NAMALWA (cell line): ENCODE measurements around the gene ALDOB.

Experiments used
- DNase-seq: peaks from one replicate; pipeline ENCODE4 v3.0.0-alpha.2; 2015; ENCODE audit warnings: low spot score

Gene ALDOB

GRCh38 chr9:101383361-101383760 is 52.2 kb downstream of the ALDOB start:
- no peak for DNase-seq

- no peak for DNase-seq
Observed at GRCh38 chr9:101381833-101382342, 53.7 kb downstream of the ALDOB start.

GRCh38 chr9:101381118-101381517 is 54.5 kb downstream of the ALDOB start:
- DNase-seq, result no peak

DNA sequence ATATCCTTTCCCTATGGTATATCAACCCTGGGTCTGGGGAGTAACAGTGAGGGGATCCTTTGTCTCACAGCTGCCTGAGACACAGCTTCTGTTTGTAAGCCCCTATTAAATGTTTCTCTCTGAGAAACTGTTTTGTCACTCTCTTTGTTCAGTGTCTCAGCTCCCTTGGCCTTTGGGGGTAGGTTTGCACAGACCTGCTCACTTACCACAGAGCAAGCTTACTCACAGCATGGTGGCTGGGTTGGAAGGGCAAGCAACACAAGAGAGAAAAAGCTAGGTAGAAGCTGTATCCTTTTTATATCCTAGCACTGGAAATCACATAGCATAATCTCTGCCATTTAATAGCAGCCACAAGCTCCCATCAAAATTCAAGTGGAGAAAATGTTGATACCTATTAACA is 55.3 kb downstream of the ALDOB start:
- no peak for DNase-seq

DNA sequence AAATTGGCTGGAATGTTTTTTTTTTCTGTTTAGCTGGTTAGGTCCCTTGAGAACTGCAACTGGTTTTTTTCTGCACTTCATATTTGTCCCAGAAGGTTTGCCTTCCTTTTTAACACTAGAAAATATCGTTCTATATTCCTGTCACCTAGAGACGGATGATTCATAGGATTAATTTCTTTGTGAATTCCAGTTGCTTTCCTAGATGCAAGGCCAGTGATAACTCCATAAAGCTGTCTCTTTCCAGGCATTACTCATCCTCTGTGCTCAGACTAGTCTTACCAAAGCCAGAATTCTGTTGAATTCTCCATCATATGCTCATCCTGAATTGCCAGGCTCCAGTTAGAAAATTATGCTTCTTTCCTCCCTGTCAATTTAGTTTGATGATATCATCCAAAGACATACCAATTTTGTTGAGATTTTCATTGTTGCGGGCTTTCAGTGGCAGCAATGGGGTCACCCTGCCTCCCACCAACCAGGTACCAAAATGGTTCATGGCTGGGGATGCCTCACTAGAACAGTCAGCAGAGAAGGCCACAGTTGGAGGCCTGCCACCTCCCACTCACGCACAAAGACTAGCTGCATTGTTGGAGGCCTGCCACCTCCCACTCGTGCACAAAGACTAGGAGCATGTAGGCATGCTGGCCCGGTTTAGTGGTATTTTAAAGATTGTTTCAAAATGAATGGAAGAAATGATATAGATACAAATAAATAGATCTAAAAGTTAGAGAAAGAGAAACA is 59.3 kb downstream of the ALDOB start:
- no peak for DNase-seq

- no peak for DNase-seq
Observed at GRCh38 chr9:101375546-101375945, 60.0 kb downstream of the ALDOB start.

DNA sequence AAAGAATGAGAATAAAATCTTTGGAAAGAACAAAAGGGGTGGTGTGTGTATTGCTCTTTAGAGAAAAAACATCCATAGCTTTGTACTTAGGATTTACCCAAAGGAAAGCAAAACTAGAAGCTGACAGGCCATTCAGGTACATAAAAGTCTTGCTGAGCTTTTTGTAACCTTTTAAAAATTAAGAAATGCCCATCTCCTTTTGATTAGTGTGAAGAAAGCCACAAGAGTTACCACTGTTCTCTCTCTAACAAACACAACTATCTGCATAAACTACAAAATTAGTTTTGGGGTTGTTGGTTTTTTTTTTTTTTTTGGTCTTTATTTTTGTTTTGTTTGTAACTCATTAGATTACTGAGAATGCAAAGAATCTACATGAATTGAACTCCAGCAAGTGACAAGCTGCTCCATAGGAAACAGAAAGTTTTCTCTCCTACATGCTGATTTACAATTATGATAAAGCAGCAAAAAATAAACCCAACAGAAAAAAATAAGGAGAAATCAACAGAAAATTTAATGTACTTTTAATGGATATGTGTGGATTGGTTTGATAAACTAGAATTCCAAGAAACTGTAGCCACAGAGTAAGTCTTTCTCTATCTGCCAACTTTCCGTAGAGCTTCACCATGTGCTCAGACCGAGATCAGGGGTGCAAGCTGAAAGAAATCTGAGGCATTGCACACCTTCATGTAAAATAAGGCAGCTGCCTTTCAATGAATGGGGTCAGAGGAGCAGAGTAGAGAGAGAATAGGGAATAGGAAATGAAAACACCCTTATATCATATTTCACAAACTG is 63.1 kb downstream of the ALDOB start:
- DNase-seq, result no peak

DNA sequence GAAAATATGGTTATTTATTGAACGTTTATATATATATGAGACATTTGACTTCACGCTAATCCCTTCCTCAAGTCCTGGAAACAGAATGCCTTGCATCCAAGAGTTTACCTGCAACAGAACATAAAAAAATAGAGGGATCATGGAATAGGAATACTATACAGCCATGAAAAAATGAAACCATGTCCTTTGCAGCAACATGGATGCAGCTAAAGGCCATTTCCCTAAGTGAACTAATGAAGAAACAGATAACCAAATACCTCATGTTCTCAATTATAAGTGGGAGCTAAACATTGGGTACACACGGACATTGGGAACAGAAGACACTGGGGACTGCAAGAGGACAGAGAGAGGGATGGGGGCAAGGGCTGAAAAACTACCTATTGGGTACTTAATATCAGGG is 63.8 kb downstream of the ALDOB start:
- DNase-seq, result no peak
